K562 (cell line): Measurements from ENCODE around the gene VRK3. TPM values are rescaled to one million over a fixed set of nuclear protein-coding genes. Genes with fewer than 3 reads are reported as not detected.

ENCODE experiments used
- ATAC-seq: fragments of 200-7000 bp; cut with Tn5 transposase; 3 replicates; pipeline ENCODE4 v1.9.1; 2020; ENCODE audit warnings: moderate library complexity
- BruUV-seq: library from RNA; stranded (reverse); fragments of 400-500 nt; replicated peaks from 2 replicates; lab custom pipeline; 2021; lab: Mats Ljungman, UMichigan
- CTCF ChIA-PET: fragments of 300-600 bp; formaldehyde crosslinking; extraction: SDS; loops from one replicate; lab custom pipeline; 2021; ENCODE audit warnings: low intra/inter-chr PET ratio; lab: Yijun Ruan, JAX
- POLR2A ChIA-PET: fragments of 300-600, 350-650 bp; sonication (Branson Sonifier 250); formaldehyde crosslinking; extraction: SDS; loops from one replicate; lab custom pipeline; 2021; ENCODE audit warnings: antibody characterized with exemption, inconsistent platforms; lab: Yijun Ruan, JAX
- DNase-seq, 4 experiments: peaks; one replicate each; pipeline versions ENCODE4 v3.0.0 to v3.0.0-alpha.2; 2011 to 2018; ENCODE audit warnings: low spot score in 3 of 4, mixed read lengths in 3 of 4; ENCODE audit errors: extremely low read depth in 1 of 4
- FAIRE-seq: peaks from 2 replicates; lab custom pipeline; 2011; peaks lifted over from hg19 to GRCh38; lab: Jason Lieb, UNC
- H2AFZ ChIP-seq: 2 replicates; pipeline ENCODE4 v1.6.0; 2011; ENCODE audit warnings: low read depth, low read length, control low read depth, inconsistent platforms
- H3K27ac ChIP-seq: fragments of 200-600 bp; 3 replicates; pipeline ENCODE4 v1.8.0; 2011; ENCODE audit warnings: low read depth, mild to moderate bottlenecking, control low read depth, inconsistent platforms, low read length, moderate library complexity, mixed read lengths; ENCODE audit errors: extremely low read depth
- H3K27me3 ChIP-seq, 2 experiments: fragments of 300-600 bp in 1 of 2; 2 replicates in 1 of 2; 3 replicates in 1 of 2; pipeline versions ENCODE4 v1.6.0 to v1.8.0; 2011; ENCODE audit warnings: inconsistent platforms in 2 of 2, low read length in 2 of 2, mild to moderate bottlenecking in 1 of 2, mixed read lengths in 1 of 2, moderate library complexity in 1 of 2; ENCODE audit not compliant: control insufficient read depth in 2 of 2, insufficient read depth in 2 of 2
- H3K36me3 ChIP-seq: fragments of 300-600 bp; 3 replicates; pipeline ENCODE4 v1.8.0; 2011; ENCODE audit warnings: mild to moderate bottlenecking, low read length, inconsistent platforms; ENCODE audit not compliant: control insufficient read depth, insufficient read depth
- H3K4me1 ChIP-seq, 2 experiments: fragments of 200-600 bp in 1 of 2; replicated peaks in 1 of 2; 2 replicates in 1 of 2; 3 replicates in 1 of 2; pipeline versions ENCODE4 v1.5.1 to v1.8.0; 2011; ENCODE audit warnings: inconsistent platforms in 2 of 2, low read length in 2 of 2, mild to moderate bottlenecking in 1 of 2, mixed read lengths in 1 of 2, moderate library complexity in 1 of 2; ENCODE audit not compliant: control insufficient read depth in 2 of 2, insufficient read depth in 2 of 2
- H3K4me2 ChIP-seq: 2 replicates; pipeline ENCODE4 v1.6.1; 2011; ENCODE audit warnings: low read length, control low read depth, inconsistent platforms, mixed read lengths; ENCODE audit not compliant: insufficient read depth
- H3K4me3 ChIP-seq: fragments of 200-600 bp; sonication (generic), shearing (Covaris generic); 2 replicates; pipeline ENCODE4 v1.5.1; 2016; ENCODE audit warnings: control low read depth, inconsistent platforms
- H3K79me2 ChIP-seq: fragments of 200-600 bp; 3 replicates; pipeline ENCODE4 v1.8.0; 2011; ENCODE audit warnings: low read length, inconsistent platforms; ENCODE audit not compliant: control insufficient read depth, insufficient read depth
- H3K9ac ChIP-seq, 2 experiments: 2 replicates each; pipeline versions ENCODE4 v1.6.0 to v1.6.1; 2011; ENCODE audit warnings: low read depth in 2 of 2, low read length in 2 of 2, control low read depth in 1 of 2, inconsistent platforms in 1 of 2, mild to moderate bottlenecking in 1 of 2, mixed read lengths in 1 of 2; ENCODE audit not compliant: insufficient read depth in 1 of 2
- H3K9me1 ChIP-seq: one replicate; pipeline ENCODE4 v1.6.0; 2011; ENCODE audit warnings: inconsistent platforms, mild to moderate bottlenecking, low read length, moderate library complexity; ENCODE audit not compliant: control insufficient read depth, insufficient read depth
- H3K9me3 ChIP-seq: replicated peaks from 2 replicates; pipeline ENCODE4 v1.5.1; 2011; ENCODE audit warnings: low read depth, low read length, inconsistent platforms; ENCODE audit not compliant: control insufficient read depth, insufficient read depth
- H4K20me1 ChIP-seq: replicated peaks from 2 replicates; pipeline ENCODE4 v1.6.1; 2011; ENCODE audit warnings: low read length, inconsistent platforms, mixed read lengths; ENCODE audit not compliant: control insufficient read depth, insufficient read depth
- DDX20 ChIP-seq: fragments of 450-650 bp; IDR thresholded peaks from 2 replicates; pipeline ENCODE4 v1.6.1; 2016; ENCODE audit warnings: missing genetic modification characterization, low read depth, mild to moderate bottlenecking, missing compliant biosample characterization, moderate library complexity
- ELK1 ChIP-seq: sonication (generic); formaldehyde crosslinking; IDR thresholded peaks from 2 replicates; pipeline ENCODE4 v1.8.1; 2022; ENCODE audit warnings: missing genetic modification reagents
- HNRNPL ChIP-seq: fragments of 200-400 bp; formaldehyde crosslinking; IDR thresholded peaks from 2 replicates; pipeline ENCODE4 v1.6.1; 2017; ENCODE audit warnings: low read depth, mild to moderate bottlenecking, low read length
- IFI16 ChIP-seq: fragments of 250-450 bp; sonication (Bioruptor Pico); IDR thresholded peaks from 2 replicates; pipeline ENCODE4 v2.1.2; 2022; ENCODE audit warnings: mild to moderate bottlenecking, inconsistent platforms
- MGA ChIP-seq: fragments of 450-650 bp; IDR thresholded peaks from 2 replicates; pipeline ENCODE4 v1.6.1; 2016; ENCODE audit warnings: mild to moderate bottlenecking, moderate library complexity
- NBN ChIP-seq: fragments of 450-650 bp; IDR thresholded peaks from 2 replicates; pipeline ENCODE4 v1.6.1; 2016; ENCODE audit warnings: low read depth, mild to moderate bottlenecking
- TEAD1 ChIP-seq, 2 experiments: fragments of 450-650 bp in 1 of 2; sonication (generic) in 1 of 2; formaldehyde crosslinking; IDR thresholded peaks; 2 replicates each; pipeline versions ENCODE4 v1.4.0 to v1.8.0; 2020 to 2022; ENCODE audit warnings: mild to moderate bottlenecking in 2 of 2, missing genetic modification reagents in 1 of 2
- ZEB2 ChIP-seq: fragments of 450-650 bp; IDR thresholded peaks from 2 replicates; pipeline ENCODE4 v1.6.1; 2016
- ZNF699 ChIP-seq: fragments of 250-450 bp; sonication (Bioruptor Pico); IDR thresholded peaks from 2 replicates; pipeline ENCODE4 v1.8.0; 2021; ENCODE audit warnings: mild to moderate bottlenecking, moderate library complexity; ENCODE audit not compliant: insufficient replicate concordance
- WGBS: fragments of 100-300 bp; shearing (Covaris generic); methylation state at CpG from one replicate; pipeline ENCODE4 v1.1.6; 2016; ENCODE audit warnings: low coverage, mixed read lengths; ENCODE audit not compliant: insufficient coverage; ENCODE audit errors: missing lambda C conversion rate; 5-methylcytosine and 5-hydroxymethylcytosine counted together
- in situ Hi-C: fragments of 300-500 bp; cut with MboI; formaldehyde crosslinking; loops from 4 replicates; pipeline ENCODE4 v1.15.0; 2018; ENCODE audit warnings: inconsistent platforms, mixed read lengths
- intact Hi-C: fragments of 100-400 bp; cut with micrococcal nuclease; formaldehyde crosslinking; loops from 2 replicates; pipeline ENCODE4 v1.14.2; 2022
- polyA plus RNA-seq, 8 experiments: library from polyadenylated mRNA; depleted of rRNA in 4 of 8; stranded (reverse) in 5 of 8; unstranded in 3 of 8; fragments of >200 nt; fragmentation: Nextera tagmentation in 2 of 8; fragmentation: Illumina TruSeq in 1 of 8; extraction: Ambion mirVana in 2 of 8; extraction: Trizol in 1 of 8; gene quantifications; 2 replicates each; pipeline versions ENCODE4 v1.2.1 to v1.2.3, GENCODE V29; 2011 to 2014; ENCODE audit warnings: inconsistent platforms in 1 of 8, missing spikeins in 1 of 8
- total RNA-seq, 7 experiments: library from RNA; depleted of rRNA in 6 of 7; stranded (reverse); fragments of >200 nt in 6 of 7; fragmentation: Illumina TruSeq in 2 of 7; extraction: Trizol in 2 of 7; gene quantifications; 2 replicates each; pipeline versions ENCODE4 v1.2.1 to v1.2.3, GENCODE V29; 2011 to 2021; ENCODE audit warnings: low replicate concordance in 1 of 7

The VRK3 gene
- total and polyA plus RNA-seq, 9 of the 15 experiments (the other 6 are each of a cell fraction or from before 2014, with no cell fraction given) = 25.6 to 94.3 (median 42.9) TPM

- CTCF ChIA-PET = no interaction called here
- H3K36me3 ChIP-seq = peaks cover 2% of the 10 kb centered on the region; the same call in 1 of the 3 replicates
- no peak for FAIRE-seq
- no peak for TF ChIP-seq IFI16
- TF ChIP-seq DDX20 = no peak
- TF ChIP-seq MGA = no peak
- TF ChIP-seq ZEB2 = no peak
- TF ChIP-seq ZNF699 (CRISPR knock-in tag) = no peak
- TF ChIP-seq ELK1 (CRISPR knock-in tag) = no peak
- TF ChIP-seq NBN = no peak
- no peak for TF ChIP-seq TEAD1 (CRISPR knock-in tag; IDR thresholded peaks at IDR 0.05)
- TF ChIP-seq HNRNPL = no peak
Observed at GRCh38 chr19:49977881-49978280, 47.3 kb downstream of the VRK3 start.

More at GRCh38 chr19:49977881-49978280, 47.3 kb downstream of the VRK3 start:
- 69% methylated on average over 16 of the region's 18 CpGs for WGBS
- H3K4me2 ChIP-seq = no peak overlapping the region
- POLR2A ChIA-PET = interaction anchor here (0.6 to 1.4 kb wide), 4 partner anchors 10 to 35 kb away, joined by 3 read pairs; no protein-coding TSS in a partner anchor
- in situ Hi-C loops (loop anchor here (5.0 kb wide), 1 partner anchor 41 kb away; no protein-coding TSS in a partner anchor), intact Hi-C loops (no loop called here)
- DNase-seq = no peak
- no peak overlapping the region for H3K4me3 ChIP-seq
- H3K9ac ChIP-seq = peak overlapping the region in 1 of 2 experiments; percentile 45; a peak in 1 of 4 replicates
- H3K79me2 ChIP-seq = no peaks in the 10 kb centered on the region
- no peaks in the 10 kb centered on the region; a peak in 1 of 5 replicates for H3K27me3 ChIP-seq
- H3K9me3 ChIP-seq = no peaks in the 10 kb centered on the region
- H3K9me1 ChIP-seq = peaks cover 5% of the 10 kb centered on the region
- no peak overlapping the region for H2AFZ ChIP-seq
- no peaks in the 10 kb centered on the region for H4K20me1 ChIP-seq
- BruUV-seq = no TSS peak
- H3K4me1 ChIP-seq = peaks cover 13 to 26% of the 10 kb centered on the region in 2 experiments; a peak in 4 of 5 replicates
- no peak overlapping the region for H3K27ac ChIP-seq
- ATAC-seq = no peak
